Activated CD8-positive, alpha-beta T cell treated with anti-CD3 and anti-CD28 coated beads, Interleukin-2, amount 10 ng/mL, durations not matched to agents 7 days and 5 days (primary cell): ENCODE data around the gene CYFIP2. TPM values are rescaled to one million over a fixed set of nuclear protein-coding genes. Genes with fewer than 3 reads are reported as not detected.

ENCODE experiments used
- ATAC-seq: fragments of 150-1000 bp; cut with Tn5 transposase; one replicate; pipeline ENCODE4 v1.10.0; 2021; ENCODE audit warnings: moderate library complexity
- CTCF ChIA-PET: fragments of 350-600 bp; sonication (Branson Sonifier 250); formaldehyde crosslinking; loops from one replicate; lab custom pipeline; 2021; ENCODE audit warnings: antibody characterized with exemption; lab: Charles Lee
- POLR2A ChIA-PET: fragments of 350-600 bp; sonication (Branson Sonifier 250); formaldehyde crosslinking; loops from one replicate; lab custom pipeline; 2021; ENCODE audit warnings: antibody characterized with exemption; lab: Charles Lee
- DNase-seq: peaks from one replicate; pipeline ENCODE4 v3.0.0-alpha.2; 2020
- H3K27ac Mint-ChIP-seq: one replicate; pipeline ENCODE4 v1.8.0; 2021; ENCODE audit warnings: mild to moderate bottlenecking, mixed read lengths
- H3K27me3 Mint-ChIP-seq: one replicate; pipeline ENCODE4 v1.8.0; 2021; ENCODE audit warnings: low read depth, mixed read lengths
- H3K36me3 Mint-ChIP-seq: one replicate; pipeline ENCODE4 v1.8.0; 2021; ENCODE audit warnings: low read depth, mixed read lengths
- H3K4me1 Mint-ChIP-seq: one replicate; pipeline ENCODE4 v1.8.0; 2021; ENCODE audit warnings: low read depth, mixed read lengths
- H3K4me3 Mint-ChIP-seq: one replicate; pipeline ENCODE4 v1.8.0; 2021; ENCODE audit warnings: mild to moderate bottlenecking, mixed read lengths
- H3K9me3 Mint-ChIP-seq: one replicate; pipeline ENCODE4 v1.8.0; 2022; ENCODE audit warnings: mixed read lengths; ENCODE audit not compliant: insufficient read depth
- total RNA-seq, 2 experiments: library from RNA; stranded (reverse); gene quantifications; one replicate each; pipeline ENCODE4 v1.2.3, GENCODE V29; 2021

CYFIP2 gene
- total RNA-seq, 2 experiments from 2014 or later, result 512 to 516 TPM

DNA sequence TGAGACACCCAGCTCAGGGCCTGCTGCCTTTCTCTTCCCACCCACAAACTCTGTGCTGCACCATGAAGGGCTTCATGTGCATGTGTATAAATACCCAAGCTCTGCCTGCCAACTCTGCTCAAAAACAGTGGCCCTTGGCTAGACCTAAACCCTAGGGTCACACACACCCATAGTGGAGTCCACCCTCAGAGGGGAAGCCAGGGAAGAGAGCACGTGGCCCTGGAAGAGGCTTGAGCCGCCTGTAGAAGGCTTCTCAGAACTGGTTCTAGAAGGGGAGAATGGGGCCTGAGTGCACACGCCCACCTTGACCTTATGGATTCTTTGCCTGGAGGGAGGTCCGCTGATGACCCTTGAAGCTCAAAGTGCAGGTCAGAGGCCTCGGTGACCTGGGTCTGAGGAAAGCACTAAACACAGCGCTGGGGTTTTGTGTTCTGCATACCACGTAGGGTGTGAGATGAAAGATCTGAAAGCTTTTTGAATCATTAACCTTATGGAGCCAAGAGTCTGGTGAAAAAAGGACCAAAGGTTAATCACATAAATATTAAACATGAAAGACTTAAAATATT lies 60.6 kb downstream of the CYFIP2 start:
- Mint-ChIP-seq H3K36me3 (peaks cover 88% of the 10 kb centered on the region), H3K4me3 (no peak overlapping the region), H3K9me3 (no peaks in the 10 kb centered on the region), H3K27ac (peak overlapping the region; percentile 43), H3K4me1 (peaks cover 29% of the 10 kb centered on the region), H3K27me3 (no peaks in the 10 kb centered on the region)
- DNase-seq, result no peak
- CTCF ChIA-PET, result interaction anchor here (0.8 to 6.6 kb wide), 10 partner anchors 10 to 417 kb away, joined by 3 to 78 read pairs (median 13); a partner anchor contains a TSS
- POLR2A ChIA-PET, result no interaction called here
- no peak for ATAC-seq

DNA sequence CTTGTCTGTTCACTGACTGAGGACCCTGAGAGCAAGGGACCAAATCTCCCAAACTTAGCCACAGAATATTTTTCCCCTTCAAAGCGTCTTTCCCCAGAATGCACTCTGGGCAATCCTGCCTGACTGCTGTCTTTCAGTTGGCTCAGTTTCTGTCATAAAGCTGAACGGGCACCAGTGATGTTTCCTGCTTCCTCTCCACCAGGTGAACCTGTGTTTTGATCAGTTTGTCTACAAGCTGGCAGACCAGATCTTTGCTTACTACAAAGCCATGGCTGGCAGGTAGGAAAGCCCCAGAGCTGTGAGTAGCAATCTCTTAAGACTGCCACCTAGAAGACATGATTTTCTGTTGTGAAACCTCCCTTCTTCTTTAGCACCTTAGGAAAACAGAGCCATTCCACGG lies 61.8 kb downstream of the CYFIP2 start:
- no peaks in the 10 kb centered on the region for H3K9me3 Mint-ChIP-seq
- peaks cover 26% of the 10 kb centered on the region for H3K4me1 Mint-ChIP-seq
- no peak overlapping the region for H3K4me3 Mint-ChIP-seq
- peaks cover 87% of the 10 kb centered on the region for H3K36me3 Mint-ChIP-seq
- ChIA-PET CTCF (interaction anchor here (0.7 to 6.6 kb wide), 31 partner anchors 9 to 416 kb away, joined by 3 to 78 read pairs (median 5); partner anchors contain the start of genes LSM11 and THG1L), POLR2A (interaction anchor here (0.5 kb wide), 1 partner anchor 33 kb away, joined by 3 read pairs; no protein-coding TSS in a partner anchor)
- peak overlapping the region; percentile 77 for H3K27ac Mint-ChIP-seq
- ATAC-seq (peak; percentile 32), DNase-seq (peak; percentile 38)
- H3K27me3 Mint-ChIP-seq, result no peaks in the 10 kb centered on the region

DNA sequence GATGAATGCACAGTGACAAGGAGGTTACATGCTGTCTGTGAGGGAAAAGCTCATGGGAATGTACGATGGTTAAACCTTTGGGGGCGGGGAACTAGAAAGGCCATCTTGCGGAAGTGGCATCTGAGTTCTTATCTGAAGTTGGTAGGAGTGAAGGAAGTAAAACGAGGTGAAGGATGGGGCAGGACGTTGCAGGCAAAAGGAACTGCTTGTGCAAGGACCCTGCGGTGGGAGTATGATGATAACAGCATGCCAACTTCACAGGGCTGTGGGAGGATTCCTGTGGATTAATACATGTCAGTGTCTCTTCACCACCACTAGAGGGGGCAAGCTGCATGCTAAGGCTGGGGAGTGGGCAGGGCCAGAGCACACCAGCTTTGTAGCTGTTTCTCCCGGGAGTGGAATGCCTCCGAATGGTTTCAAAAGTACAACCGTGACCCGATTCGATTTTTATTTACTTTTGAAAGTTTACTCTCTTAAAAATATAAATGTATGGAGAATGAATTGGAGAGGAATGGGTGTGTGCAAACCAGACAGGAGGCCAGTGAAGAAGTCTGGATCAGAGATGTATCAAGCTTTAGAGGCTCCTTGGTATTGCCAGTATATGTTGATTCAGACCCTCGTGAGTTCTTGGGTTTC lies 62.5 kb downstream of the CYFIP2 start:
- Mint-ChIP-seq H3K27ac (peak overlapping the region; percentile 77), H3K27me3 (no peaks in the 10 kb centered on the region), H3K4me1 (peaks cover 25% of the 10 kb centered on the region), H3K4me3 (no peak overlapping the region), H3K9me3 (no peaks in the 10 kb centered on the region), H3K36me3 (peaks cover 87% of the 10 kb centered on the region)
- CTCF ChIA-PET, result interaction anchor here (0.6 to 6.6 kb wide), 39 partner anchors 9 to 415 kb away, joined by 3 to 78 read pairs (median 5); partner anchors contain the start of genes LSM11, MED7 and THG1L
- DNase-seq, result peak; percentile 68
- peak; percentile 96 for ATAC-seq
- POLR2A ChIA-PET, result interaction anchor here (0.5 to 0.6 kb wide), 2 partner anchors 34 to 198 kb away, joined by 3 to 4 read pairs; no protein-coding TSS in a partner anchor

DNA sequence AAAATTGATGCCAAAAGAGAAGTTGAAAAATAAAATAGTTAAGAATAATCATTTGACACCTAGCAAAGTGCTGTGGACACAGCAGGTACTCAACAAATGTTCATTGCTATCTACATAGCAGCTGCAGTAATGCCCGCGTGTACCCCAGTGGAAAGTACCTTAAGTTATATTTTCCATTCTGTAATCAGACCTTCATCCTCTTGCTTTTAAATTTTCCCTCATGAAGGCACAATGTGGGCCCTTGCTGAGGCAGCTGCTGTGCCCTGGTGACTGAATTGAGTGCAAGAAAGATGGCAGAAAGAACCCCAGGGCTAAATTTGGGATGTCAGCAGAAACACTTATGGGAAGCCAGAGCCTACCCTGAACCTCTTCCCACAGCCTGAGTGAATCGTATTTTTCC lies 65.9 kb downstream of the CYFIP2 start:
- no peak overlapping the region for H3K4me3 Mint-ChIP-seq
- no peak overlapping the region for H3K27ac Mint-ChIP-seq
- POLR2A ChIA-PET, result no interaction called here
- CTCF ChIA-PET, result no interaction called here
- DNase-seq (no peak), ATAC-seq (no peak)
- H3K9me3 Mint-ChIP-seq, result no peaks in the 10 kb centered on the region
- no peaks in the 10 kb centered on the region for H3K27me3 Mint-ChIP-seq
- H3K36me3 Mint-ChIP-seq, result peaks cover 80% of the 10 kb centered on the region
- peaks cover 19% of the 10 kb centered on the region for H3K4me1 Mint-ChIP-seq

DNA sequence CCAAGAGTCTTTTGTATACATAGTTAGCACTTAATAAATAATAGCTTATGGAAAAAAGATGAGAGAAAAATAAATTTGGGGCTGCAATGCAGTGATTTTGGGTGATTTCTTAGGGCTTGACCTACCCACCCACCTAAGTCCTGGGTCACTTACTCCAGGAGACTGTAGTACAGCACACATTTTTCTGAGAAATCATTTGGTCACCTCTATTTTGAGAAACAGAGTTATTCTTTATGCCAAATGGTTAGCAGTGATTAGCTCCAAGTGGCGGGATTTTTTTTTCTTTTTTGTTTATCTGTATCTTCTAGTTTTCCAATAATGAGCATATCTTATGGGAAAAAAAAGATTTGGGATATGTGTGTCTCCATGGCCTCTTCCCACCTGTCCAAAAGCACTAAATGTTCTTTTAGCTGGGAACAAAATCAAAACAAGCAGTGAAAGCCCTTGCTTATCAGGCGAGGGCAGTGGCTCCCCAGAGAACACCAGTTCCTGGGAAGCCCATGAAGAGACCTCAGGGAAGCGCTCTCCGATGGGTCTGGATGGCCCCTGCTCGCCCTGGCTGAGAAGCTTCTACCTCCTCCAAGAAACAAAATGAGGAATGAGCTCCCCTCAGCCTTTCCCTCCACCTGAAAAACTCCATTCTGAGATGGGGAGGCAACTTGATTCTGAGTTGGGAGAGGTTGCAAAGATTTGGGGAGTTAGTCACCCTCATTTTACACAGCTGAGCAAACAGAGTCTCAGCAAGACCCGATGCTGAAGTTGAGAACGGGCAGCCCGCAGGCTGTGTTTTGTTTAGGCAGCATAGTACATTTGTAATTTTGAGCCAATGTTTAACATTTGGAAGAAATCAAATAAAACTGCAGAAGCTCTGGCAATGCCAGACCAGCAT lies 69.9 kb downstream of the CYFIP2 start:
- no peak for DNase-seq
- H3K36me3 Mint-ChIP-seq, result peaks cover 80% of the 10 kb centered on the region
- no peaks in the 10 kb centered on the region for H3K9me3 Mint-ChIP-seq
- no peak for ATAC-seq
- no peak overlapping the region for H3K4me3 Mint-ChIP-seq
- H3K27me3 Mint-ChIP-seq, result no peaks in the 10 kb centered on the region
- no peak overlapping the region for H3K27ac Mint-ChIP-seq
- CTCF ChIA-PET, result interaction anchor here (1.2 to 5.3 kb wide), 6 partner anchors 8 to 408 kb away, joined by 3 to 28 read pairs (median 5); partner anchors contain the start of gene LSM11
- POLR2A ChIA-PET, result interaction anchor here (1.2 to 1.4 kb wide), 2 partner anchors 9 to 18 kb away, joined by 3 to 4 read pairs; no protein-coding TSS in a partner anchor
- H3K4me1 Mint-ChIP-seq, result peaks cover 2% of the 10 kb centered on the region

DNA sequence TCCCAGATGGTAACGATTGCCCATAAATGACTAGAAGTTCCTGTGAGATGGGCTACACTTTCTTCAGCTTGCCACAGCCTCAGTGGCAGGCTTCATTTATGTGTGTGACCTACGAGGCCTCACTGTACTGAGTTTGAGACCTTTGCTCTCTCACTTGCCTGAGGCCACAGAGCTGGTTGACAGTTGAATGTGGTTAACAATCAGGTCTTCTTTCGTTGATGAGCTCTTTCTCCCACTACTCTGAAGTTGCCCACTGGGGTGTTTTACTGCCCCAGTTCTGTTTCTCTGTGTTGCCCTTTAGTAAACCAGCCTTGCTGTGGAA lies 70.5 kb downstream of the CYFIP2 start:
- no peak for ATAC-seq
- peaks cover 80% of the 10 kb centered on the region for H3K36me3 Mint-ChIP-seq

DNA sequence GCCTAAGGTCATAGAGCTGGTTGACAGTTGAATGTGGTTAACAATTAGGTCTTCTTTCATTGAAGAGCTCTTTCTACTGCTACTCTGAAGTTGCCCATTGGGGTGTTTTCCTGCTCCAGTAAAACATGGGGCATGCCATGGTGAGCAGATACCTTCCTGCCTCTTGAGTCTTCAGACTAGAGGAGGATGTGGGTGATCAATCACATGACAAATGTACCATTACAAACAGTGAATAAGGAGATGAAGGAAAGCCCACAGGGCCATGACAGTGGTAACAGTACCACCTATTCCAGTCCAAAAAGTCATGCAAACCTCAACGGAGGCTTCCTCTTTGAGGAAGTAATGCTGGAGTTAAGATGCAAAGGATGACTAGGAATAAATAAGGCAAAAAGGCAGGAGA lies 73.5 kb downstream of the CYFIP2 start:
- POLR2A ChIA-PET, result no interaction called here
- DNase-seq, result no peak
- ATAC-seq, result no peak
- Mint-ChIP-seq H3K36me3 (peaks cover 78% of the 10 kb centered on the region), H3K9me3 (no peaks in the 10 kb centered on the region), H3K4me1 (peaks cover 5% of the 10 kb centered on the region), H3K27ac (peak overlapping the region; percentile 63), H3K4me3 (no peak overlapping the region), H3K27me3 (no peaks in the 10 kb centered on the region)
- CTCF ChIA-PET, result interaction anchor here (5.3 kb wide), 1 partner anchor 12 kb away, joined by 28 read pairs; no protein-coding TSS in a partner anchor

More for the DNA sequence above, 70.5 kb downstream of the CYFIP2 start:
- DNase-seq, result no peak
- peaks cover 2% of the 10 kb centered on the region for H3K4me1 Mint-ChIP-seq
- H3K27me3 Mint-ChIP-seq, result no peaks in the 10 kb centered on the region
- no peak overlapping the region for H3K4me3 Mint-ChIP-seq
- no peak overlapping the region for H3K27ac Mint-ChIP-seq
- no peaks in the 10 kb centered on the region for H3K9me3 Mint-ChIP-seq
- POLR2A ChIA-PET, result interaction anchor here (1.2 to 1.4 kb wide), 2 partner anchors 8 to 18 kb away, joined by 3 to 4 read pairs; no protein-coding TSS in a partner anchor
- CTCF ChIA-PET, result interaction anchor here (1.2 to 5.3 kb wide), 4 partner anchors 9 to 407 kb away, joined by 3 to 28 read pairs (median 8); partner anchors contain the start of gene LSM11

DNA sequence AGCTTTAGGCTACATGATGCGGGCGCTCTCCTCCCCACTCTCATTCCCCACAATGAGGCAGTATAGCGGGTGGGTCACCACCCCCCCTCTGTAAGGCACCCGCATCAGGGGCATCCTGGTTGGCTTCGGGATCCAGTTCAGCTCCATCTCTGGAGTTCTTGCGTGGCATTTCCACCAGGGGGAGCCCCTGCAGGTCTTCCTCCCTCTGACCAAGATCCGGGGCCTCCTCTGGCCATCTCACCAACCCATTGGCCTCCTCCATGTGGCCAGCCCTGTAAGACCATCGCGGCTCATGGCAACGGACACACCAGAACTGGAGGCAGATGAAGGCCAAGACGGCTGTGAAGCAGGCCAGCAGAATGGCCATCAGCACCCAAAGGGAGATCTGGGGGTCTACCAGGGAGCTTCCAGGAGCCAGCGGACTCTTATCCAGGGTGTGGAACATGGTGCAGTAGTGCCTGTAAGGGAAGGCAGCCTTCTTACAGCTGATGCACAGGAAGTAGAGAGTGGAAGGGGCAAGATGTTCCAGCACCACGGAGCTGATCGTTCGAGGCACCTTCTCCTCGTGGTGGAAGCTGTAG lies 77.0 kb downstream of the CYFIP2 start:
- H3K9me3 Mint-ChIP-seq, result no peaks in the 10 kb centered on the region
- no peaks in the 10 kb centered on the region for H3K27me3 Mint-ChIP-seq
- H3K4me1 Mint-ChIP-seq, result peaks cover 5% of the 10 kb centered on the region
- ATAC-seq (peak; percentile 60), DNase-seq (peak; percentile 48)
- CTCF ChIA-PET, result interaction anchor here (0.6 to 5.6 kb wide), 24 partner anchors 10 to 405 kb away, joined by 3 to 54 read pairs (median 3); partner anchors contain the start of genes LSM11 and MED7
- no peak overlapping the region for H3K27ac Mint-ChIP-seq
- POLR2A ChIA-PET, result interaction anchor here (0.6 kb wide), 1 partner anchor 17 kb away, joined by 3 read pairs; no protein-coding TSS in a partner anchor
- H3K4me3 Mint-ChIP-seq, result no peak overlapping the region
- H3K36me3 Mint-ChIP-seq, result peaks cover 82% of the 10 kb centered on the region

DNA sequence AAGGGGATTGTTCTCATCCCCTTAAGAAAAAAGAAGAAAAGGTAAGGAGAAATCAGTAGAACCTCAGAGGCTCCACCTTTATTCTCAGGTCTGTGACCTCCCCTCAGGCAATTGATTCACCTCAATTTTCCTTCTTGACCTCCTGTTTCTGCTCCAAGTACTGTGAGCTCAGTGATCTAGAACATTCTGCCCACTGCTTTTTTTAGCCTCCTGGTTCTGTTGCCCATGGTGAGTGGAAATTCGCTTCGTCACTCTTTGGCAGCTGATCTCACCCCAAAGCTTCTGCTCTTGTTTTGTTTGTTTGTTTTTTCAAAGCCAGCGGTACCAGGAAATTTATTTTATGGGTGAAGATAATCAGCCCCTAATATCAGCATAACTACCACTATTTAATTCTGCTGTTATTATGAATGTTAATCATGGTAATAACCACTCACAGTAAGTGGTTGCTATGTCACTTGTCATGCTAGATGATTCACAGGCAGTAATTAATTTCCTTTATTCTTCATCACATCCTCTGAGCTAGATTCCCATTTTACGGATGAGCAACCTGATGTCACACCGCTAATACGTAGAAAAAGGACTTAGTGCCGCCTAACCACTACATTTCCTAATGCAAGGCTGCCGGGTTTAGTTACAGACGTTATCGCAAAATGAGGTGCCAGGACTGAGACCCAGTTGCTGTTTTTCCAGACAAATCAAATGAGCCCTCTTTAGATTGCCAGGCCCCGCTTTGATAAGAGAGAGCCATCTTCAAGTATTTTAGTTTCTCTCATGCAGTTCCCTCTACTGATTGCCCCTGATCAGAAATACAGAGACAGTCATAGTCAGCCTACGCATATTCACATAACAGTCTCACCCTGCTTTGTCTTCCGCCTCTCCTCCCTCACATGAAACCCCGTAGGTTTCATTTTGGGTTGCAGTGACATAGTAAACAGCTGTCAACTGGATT lies 78.2 kb downstream of the CYFIP2 start:
- DNase-seq (no peak), ATAC-seq (no peak)
- Mint-ChIP-seq H3K4me1 (peaks cover 5% of the 10 kb centered on the region), H3K4me3 (no peak overlapping the region), H3K27me3 (no peaks in the 10 kb centered on the region), H3K36me3 (peaks cover 84% of the 10 kb centered on the region), H3K9me3 (no peaks in the 10 kb centered on the region), H3K27ac (peak overlapping the region; percentile 6)
- ChIA-PET CTCF (interaction anchor here (0.9 to 5.6 kb wide), 11 partner anchors 10 to 399 kb away, joined by 3 to 54 read pairs (median 6); partner anchors contain the start of gene MED7), POLR2A (interaction anchor here (1.0 kb wide), 1 partner anchor 8 kb away, joined by 3 read pairs; no protein-coding TSS in a partner anchor)

DNA sequence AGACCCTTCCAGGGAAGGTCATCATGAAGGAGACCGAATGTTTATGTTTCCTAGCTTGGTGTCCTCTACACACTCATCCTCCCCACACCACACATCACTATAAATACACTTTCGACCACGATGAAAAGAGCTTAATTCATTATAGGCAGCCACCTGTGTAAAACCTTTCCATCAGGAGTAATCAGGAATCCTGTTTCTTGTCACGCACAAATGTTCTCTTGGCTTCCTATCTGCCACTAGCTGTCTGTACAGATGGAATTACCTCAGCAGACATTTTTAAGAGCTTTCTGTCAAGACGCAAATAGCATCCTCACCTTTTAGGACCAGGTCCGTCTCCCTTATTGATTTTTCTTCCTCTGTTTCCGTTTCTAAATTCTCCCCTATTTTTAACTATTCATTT lies 79.1 kb downstream of the CYFIP2 start:
- Mint-ChIP-seq H3K9me3 (no peaks in the 10 kb centered on the region), H3K36me3 (peaks cover 85% of the 10 kb centered on the region), H3K4me1 (peaks cover 12% of the 10 kb centered on the region), H3K27ac (no peak overlapping the region), H3K4me3 (no peak overlapping the region), H3K27me3 (no peaks in the 10 kb centered on the region)
- POLR2A ChIA-PET, result interaction anchor here (1.0 kb wide), 1 partner anchor 9 kb away, joined by 3 read pairs; no protein-coding TSS in a partner anchor
- ATAC-seq (no peak), DNase-seq (no peak)
- CTCF ChIA-PET, result interaction anchor here (1.0 to 5.6 kb wide), 6 partner anchors 9 to 398 kb away, joined by 3 to 54 read pairs (median 6); no protein-coding TSS in a partner anchor
